GM18498 (cell line): ENCODE data around the gene ZGPAT.
"Not testable (repeated sequence)": the region's sequence is repeated elsewhere in the genome, so short reads cannot be mapped to it uniquely, and the experiment has no call there.

ENCODE experiments used
- ATAC-seq: cut with Tn5 transposase; IDR thresholded peaks from one replicate; pipeline ENCODE4 v1.9.1; 2021; ENCODE audit warnings: mild to moderate bottlenecking, moderate library complexity; ENCODE audit not compliant: unreplicated experiment

ZGPAT gene

GRCh38 chr20:63755933-63756647, 48.3 kb downstream of the ZGPAT start:
- ATAC-seq, result no peak

GRCh38 chr20:63756648-63756991, 48.8 kb downstream of the ZGPAT start:
- no peak for ATAC-seq

- no peak for ATAC-seq
Observed at GRCh38 chr20:63758152-63758551, 50.3 kb downstream of the ZGPAT start.

- no peak for ATAC-seq
Observed at GRCh38 chr20:63759377-63759901, 51.6 kb downstream of the ZGPAT start.

GRCh38 chr20:63765082-63765873, 57.4 kb downstream of the ZGPAT start:
- no peak for ATAC-seq

- ATAC-seq, result no peak
Observed at GRCh38 chr20:63765902-63766301, 58.1 kb downstream of the ZGPAT start.

GRCh38 chr20:63766695-63767426, 59.0 kb downstream of the ZGPAT start:
- no peak for ATAC-seq

GRCh38 chr20:63767456-63767855, 59.6 kb downstream of the ZGPAT start:
- no peak for ATAC-seq

GRCh38 chr20:63767886-63768285, 60.0 kb downstream of the ZGPAT start:
- ATAC-seq, result no peak

- no peak for ATAC-seq
Observed at GRCh38 chr20:63768591-63769515, 61.0 kb downstream of the ZGPAT start.

GRCh38 chr20:63769891-63770474, 62.1 kb downstream of the ZGPAT start:
- no peak for ATAC-seq

GRCh38 chr20:63771046-63771707, 63.3 kb downstream of the ZGPAT start:
- no peak for ATAC-seq

GRCh38 chr20:63772781-63773518, 65.1 kb downstream of the ZGPAT start:
- no peak for ATAC-seq

- ATAC-seq, result no peak
Observed at GRCh38 chr20:63773571-63774241, 65.9 kb downstream of the ZGPAT start.

- no peak for ATAC-seq
Observed at GRCh38 chr20:63774306-63774705, 66.5 kb downstream of the ZGPAT start.

GRCh38 chr20:63775096-63775978, 67.5 kb downstream of the ZGPAT start:
- ATAC-seq, result no peak

GRCh38 chr20:63776875-63777274, 69.0 kb downstream of the ZGPAT start:
- ATAC-seq, result not testable (repeated sequence)
